HG02973 (cell line): ENCODE data around the gene CCNI2.
A peak's percentile ranks its signal among the peaks of the same experiment; 100 is the strongest.

Experiments used
- ATAC-seq: cut with Tn5 transposase; IDR thresholded peaks from one replicate; pipeline ENCODE4 v1.9.1; 2021; ENCODE audit warnings: moderate library complexity; ENCODE audit not compliant: unreplicated experiment

CCNI2 gene

DNA sequence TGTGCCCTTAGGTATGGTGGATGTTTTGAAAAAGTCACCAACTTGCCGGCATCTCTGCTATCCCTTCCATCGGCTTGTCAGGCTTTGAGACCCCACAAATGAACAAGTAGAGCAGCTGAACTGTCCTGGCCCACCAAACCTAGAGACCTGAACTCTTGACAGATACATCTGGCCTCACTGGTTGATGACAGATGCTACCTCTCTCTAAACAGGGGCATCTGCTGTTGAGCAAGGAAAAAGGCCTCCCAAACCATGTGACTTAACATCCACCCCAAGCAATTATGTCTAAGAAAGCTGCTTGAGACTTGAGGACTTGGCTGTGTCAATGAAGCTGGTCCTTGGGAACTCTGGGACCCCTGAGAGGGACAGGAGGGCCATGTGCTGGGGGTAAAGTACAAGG lies 2.3 kb downstream of the CCNI2 start:
- ATAC-seq = no peak

DNA sequence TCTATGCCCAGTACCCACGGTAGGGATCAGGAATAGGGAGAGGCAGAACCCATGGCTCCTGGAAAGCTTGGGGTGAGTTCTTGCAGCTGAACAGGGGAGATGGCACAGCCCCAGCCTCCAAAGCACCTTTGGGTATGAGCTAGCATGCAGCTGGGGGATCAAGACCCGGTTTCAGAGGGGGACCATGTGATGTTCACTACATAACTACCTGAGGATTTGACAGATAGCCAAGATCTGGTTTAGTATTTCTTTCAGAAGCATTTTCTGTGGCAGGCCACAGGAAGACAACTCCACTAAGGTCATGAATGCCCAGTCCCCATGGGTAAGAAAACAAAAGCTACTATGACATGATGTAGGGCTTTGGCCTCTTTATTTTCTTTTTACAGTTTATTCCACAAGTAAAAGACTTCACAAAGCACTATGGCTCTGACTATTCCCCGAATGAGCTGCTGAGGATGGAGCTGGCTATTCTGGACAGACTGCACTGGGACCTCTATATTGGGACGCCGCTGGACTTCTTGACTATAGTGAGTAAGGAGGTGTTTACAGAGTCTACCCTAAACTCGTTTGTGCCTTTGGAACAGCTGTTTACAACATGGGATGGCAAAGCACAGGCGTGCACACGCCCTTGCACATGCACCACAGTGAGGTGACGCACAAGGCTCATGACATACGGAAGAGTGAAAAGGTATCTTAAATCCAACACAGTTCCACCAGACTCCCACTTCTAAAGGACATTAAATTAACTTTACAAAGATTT lies 3.4 kb downstream of the CCNI2 start:
- ATAC-seq = peak; percentile 37

DNA sequence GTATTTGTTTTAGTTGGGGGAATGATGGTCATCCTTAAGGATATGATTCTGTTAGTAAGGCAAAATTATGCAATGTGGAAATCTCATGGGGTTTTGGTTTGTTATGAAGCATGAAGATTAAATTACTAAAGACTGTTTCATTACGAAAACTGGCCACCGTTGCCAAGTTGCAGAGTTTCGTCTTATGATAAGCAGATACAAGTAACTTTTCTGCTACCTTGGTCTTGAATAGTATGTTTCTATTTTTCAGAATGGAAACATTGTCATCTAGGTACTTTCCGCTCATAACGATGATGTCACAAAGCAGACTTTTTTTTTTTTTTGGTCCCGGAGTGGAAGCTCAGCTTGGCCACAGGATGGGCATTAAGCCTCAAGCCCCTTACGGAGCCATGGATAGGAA lies 4.2 kb downstream of the CCNI2 start:
- ATAC-seq = peak; percentile 46

DNA sequence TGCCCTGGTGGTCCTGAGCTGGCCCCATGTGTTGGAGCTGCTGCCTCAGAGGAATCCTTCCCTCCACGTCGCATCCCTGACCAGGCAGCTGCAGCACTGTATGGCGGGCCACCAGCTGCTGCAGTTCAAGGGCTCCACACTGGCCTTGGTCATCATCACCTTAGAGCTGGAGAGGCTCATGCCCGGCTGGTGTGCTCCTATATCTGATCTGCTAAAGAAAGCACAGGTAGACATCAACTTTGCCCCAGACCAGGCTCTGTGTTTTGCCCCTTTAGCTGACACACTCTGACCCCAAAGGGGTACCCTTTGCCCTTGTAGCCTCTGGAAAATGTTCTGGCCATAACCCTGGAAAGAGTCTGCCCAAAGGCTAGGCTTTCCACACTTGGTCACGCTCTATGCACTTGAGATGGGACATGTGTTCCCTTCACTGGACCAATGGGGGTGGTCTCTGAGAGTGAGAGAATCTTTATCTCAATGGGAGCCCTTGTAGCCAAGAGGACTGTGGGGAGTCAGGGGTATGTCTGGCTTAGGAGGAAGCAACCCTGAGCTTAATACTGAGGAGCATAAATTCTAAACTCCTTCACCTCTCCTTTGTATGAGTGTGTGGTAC lies 4.8 kb downstream of the CCNI2 start:
- ATAC-seq = no peak

DNA sequence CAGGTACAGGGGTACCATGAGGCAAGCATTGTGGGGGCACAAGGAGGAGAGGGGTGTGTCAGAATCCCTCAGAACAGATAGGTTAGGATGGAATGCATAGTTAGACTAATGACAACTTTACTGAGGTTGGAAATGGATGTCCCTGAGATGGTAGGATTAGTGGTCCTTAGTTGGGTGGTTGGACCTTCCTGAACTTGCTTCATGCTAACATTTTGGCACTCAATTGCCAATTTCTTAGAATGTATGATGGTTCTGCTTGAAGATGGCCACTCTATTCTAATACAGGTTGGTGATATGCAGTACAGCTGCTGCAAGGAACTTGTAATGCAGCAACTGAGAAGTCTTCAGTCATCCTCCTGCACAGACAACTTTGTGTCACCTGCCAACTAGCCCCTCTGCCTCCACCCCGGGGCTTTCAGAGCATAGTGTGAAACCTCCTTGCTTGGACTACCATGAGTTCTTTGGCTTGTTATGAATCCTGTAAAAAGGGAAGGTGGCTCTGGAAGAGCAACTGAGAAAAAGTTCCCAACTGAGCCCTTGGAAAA lies 5.4 kb downstream of the CCNI2 start:
- ATAC-seq = no peak

DNA sequence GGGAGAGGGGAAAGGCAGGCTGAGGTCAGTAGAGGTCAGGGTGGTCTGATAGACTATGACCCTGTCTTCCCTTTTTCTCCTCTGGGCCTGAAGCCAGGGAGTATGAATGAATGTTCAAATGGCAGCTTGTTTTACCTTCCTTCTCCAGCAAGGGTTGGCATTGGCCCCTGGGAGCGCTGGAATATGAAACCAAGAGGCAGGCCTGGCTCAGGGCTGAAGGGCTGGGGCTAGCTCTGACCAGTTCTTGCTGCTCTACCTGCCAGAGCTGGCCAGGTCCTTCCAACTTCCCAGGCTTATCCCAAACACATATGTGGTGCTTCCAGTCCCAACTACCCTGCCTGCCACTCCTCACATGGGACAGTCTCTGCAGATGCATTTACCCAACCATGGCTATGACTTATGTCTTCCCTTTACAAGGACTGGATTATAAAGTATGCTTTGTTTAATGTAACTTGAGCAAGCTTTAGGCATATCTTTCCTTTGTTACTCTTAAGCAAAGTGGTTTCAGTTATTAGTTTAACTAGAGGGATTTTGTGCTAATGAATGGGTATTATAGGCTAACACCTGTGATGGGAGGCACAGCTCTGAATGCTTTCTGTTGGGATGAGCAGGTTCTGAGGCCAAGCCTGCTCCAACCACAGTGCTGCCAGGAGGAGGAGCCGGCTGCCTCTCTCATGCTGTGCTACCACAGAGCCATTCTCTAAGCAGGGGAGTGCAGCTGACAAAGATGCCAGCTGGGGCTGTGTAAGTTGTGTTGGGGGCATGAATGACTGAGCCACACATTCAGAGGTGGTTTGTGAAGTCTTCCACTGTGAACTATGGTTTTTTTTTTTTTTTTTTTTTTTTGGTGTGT lies 6.1 kb downstream of the CCNI2 start:
- no peak for ATAC-seq

DNA sequence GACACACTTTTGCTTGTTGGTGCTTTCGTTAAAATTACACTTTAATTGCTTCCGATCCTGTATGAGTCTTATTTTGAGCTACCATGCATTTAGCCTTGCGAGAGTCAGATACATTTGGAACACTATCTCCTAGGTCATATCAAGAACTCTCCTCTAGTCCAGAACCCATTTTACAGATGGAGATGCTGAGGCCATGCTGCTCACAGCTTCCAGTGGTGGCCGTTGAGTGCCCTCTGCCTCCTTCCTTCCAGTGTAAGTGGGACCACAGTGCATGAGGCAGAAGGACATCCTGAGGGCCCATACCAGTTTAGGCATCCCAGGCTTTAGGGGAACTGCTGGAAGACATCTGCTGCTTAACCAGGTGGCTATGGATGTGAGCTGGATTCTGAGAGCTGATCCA lies 6.9 kb downstream of the CCNI2 start:
- no peak for ATAC-seq

DNA sequence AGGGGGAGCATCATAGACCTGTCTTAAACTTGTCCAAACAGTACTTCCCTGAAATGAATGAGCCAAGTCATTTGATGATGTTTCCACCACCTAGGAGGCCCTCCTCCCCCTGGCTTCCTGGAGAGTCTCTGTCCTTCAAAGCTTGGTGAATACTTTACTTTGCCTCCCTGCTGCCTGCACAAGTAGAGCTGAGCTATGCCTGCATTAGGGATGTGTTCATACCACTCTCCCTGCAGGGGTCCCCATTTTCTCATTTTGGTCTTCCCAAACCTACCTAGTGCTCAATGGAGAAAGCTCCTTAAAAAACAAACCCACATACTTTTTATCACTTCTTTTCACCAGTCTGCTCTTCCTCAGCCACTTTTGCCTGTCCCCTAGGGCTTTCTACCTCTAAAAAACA lies 7.7 kb downstream of the CCNI2 start:
- ATAC-seq = no peak

DNA sequence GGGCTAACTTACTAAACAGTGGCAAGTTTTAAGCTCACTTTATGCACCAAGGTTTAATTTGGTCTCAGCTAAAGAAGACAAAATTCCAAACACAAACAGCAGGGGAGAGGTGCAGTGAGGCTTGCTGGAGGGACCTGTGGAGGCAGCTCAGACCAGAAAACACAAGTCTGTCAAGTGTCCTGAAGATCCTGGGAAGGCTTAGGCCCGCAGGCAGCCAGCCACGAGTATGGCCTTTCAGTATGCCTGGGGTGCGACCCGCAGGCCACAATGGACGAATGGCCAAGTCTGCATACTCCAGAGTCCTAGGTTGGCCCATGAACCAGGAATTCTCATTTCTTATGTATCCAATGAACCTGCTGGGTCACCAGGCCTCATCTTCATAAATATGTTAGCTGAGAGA lies 9.3 kb downstream of the CCNI2 start:
- ATAC-seq = no peak

DNA sequence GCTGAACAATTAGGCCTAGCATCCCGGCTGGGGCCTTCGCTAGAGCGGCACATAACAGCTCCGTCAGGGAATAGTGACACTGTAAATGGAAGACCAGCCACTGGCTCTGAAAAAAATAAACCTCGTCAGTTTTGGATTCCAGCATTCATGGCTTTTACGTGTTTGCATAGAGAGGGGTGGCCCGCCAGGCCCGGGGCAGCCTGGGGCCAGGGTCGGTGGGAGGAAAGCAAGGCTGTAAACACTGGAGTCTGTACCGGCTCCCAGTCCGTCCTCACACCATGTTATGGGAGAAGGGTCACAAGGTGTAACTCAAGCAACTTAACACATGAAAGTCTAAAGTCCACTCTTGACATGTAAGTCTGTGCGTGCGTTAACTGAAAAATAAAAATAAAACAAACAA lies 11.2 kb downstream of the CCNI2 start:
- no peak for ATAC-seq

DNA sequence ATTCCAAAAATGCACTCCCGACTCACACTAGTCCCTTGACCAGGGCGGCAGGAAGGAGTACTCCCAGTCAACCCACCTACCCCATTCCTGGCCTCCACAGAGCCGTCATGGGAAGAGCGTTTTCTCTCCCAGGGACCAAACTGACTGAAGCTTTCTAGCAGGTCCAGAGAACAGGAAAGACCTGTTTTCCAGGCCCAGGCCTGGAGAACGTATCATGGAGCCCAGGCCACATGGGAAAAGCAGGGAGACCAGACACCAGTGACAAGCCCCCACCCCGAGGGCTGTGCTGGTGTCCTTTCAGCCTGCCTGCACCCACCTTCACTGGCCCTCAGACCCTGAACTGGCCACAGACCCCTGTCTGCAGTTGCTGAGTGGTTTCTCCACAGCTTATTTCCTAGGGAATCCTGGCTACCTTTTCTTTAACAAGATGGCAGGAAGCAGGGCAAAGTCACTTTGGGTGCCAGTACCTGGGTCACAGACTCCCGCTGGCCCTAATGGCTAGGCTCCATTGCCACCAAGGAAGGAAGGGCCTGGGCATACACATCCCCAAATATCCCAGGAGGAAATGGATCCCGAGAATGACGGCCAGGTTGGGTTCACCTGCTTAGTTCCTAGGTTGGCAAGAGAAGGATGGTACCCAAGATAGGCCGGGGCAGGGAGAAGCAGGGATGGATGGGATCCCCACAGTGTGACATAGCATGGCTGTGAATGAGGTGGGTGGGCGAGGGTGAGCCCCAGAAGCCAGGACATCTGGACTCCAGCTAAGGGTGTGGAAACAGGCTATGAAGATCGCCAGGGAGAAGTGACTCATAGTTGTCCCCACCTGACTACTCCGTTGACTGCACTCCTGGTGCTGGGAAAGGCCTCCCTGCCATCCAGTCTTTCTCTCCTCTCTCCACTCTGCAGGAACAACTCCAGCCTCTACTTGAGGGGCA lies 12.2 kb downstream of the CCNI2 start:
- no peak for ATAC-seq

DNA sequence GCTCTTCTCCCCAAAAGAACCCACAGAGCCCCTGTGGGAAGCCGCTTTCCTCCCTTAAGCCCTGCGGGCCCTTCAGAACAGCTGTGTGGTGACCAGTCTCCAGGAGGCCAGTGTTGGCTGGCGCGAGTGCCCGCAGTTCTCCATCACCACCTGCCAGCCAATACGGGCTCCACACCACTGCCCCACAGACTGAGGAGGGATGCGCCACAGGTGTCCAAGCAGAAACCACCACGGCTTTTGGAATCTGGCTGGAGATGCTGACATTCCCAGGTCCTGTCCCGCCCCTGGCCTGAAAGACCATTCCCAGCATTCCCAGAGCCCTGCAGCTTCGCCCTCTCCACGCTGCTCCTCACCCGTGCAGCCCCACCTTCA lies 12.8 kb downstream of the CCNI2 start:
- no peak for ATAC-seq

DNA sequence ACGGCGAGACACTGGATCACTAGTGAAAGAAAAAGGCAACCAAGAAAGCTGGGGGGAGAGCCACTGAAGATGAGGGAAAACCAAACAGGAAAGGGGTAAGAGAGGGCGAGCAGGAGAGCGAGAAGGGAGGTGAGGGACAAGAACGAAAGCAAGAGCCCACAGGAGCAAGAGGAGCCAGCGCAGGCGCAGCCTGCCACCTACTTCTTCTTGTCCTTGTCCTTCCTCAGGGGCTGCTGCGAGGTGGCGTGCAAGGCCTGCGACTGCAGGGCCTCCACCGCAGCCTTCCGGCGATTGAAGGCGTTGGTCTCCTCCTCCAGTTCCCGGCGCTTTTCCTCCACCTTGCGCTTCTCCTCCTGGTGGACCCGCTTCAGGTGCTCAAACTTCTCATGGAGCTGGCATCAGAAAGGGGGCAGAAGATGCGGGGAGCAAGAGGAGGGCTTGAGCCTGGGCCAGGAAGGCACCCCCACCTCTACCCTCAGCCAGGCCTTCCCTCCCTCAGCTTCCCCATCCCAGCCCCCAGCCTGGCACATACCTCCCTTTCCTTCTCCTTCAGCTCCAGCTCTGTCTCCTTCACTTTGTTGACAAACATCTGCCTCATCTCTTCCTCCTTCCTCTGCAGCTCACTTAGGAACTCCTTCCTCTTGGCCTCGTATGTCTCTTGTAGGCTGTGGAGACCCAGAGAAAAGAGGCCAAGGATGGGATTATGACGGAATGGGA lies 13.5 kb downstream of the CCNI2 start:
- no peak for ATAC-seq

DNA sequence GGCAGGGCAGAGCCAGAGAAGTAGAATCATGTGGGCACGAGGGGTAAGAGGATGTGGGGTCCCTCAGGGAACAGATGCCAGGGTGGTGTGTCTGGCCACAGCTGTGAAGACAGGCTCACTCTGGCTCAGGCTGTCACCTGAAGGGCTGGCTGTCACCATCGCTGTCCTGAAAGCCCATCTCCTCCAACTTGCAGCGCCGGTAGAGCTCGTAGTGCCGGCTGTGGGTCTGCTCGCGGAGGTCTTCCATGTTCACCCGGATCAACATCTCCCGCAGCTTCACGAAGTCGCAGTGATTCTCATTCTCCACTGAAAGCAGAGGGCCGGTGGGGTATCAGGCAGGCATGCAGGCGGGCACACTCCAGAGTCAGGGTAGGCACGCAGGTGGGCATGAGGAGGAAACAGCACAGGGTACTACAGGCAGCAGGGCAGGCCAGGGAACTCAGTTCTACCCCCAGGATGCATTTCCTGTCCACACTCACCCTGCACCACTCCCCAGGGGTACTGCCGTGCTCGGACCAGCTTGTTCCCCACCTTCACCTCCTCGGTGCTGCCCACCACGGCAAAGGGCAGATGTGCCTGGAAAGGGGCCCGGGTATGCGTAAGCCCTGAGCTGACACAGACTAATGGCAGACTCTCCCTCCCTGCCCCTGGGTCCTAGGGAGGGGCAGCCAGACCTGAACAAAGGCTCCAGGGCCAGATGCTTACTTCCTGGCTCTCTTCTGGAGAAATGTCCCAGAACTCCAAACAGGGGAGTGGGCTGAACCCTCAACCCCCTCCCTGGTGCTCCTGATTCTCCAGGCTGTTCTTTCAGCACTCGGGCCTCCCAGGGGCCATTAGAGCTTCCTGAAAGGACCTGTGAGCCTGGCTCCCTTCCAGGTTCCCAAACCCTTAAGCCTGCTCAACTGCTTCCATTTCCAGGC lies 14.4 kb downstream of the CCNI2 start:
- ATAC-seq = no peak

DNA sequence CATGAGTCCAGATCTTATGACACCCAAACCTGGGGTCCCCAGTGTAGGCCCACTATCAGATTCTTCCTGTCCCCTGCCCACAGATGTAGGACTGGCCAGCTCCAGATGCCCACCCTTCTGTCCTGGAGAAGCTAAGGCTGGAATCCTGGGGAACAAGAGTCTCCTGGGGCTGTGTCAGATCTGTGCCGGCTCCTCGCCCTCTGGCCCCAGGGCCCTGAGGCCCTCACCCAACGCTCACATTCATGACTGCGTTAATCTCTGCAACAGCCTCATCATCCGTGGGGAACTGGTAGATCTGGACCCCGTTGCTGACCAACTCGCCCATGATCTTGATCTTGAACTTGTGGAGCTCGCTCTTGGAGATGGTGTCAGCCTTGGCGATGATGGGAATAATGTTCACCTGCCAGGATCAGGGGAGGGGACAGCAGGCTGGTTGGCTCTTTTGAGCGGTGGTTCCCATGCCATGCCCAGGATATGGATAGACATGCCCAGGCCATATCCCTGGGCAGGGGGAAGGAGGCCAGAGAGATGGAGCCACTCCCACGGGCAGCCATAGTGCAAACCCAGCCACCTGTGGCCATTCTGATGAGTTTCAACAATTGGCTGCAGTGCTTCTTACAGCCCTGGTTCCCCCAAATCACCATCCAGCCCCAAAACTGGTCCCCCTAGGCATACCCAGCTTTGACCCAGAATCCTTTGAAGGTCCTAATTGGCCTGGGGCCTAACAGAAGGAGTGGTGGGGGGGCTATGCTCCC lies 15.2 kb downstream of the CCNI2 start:
- no peak for ATAC-seq

DNA sequence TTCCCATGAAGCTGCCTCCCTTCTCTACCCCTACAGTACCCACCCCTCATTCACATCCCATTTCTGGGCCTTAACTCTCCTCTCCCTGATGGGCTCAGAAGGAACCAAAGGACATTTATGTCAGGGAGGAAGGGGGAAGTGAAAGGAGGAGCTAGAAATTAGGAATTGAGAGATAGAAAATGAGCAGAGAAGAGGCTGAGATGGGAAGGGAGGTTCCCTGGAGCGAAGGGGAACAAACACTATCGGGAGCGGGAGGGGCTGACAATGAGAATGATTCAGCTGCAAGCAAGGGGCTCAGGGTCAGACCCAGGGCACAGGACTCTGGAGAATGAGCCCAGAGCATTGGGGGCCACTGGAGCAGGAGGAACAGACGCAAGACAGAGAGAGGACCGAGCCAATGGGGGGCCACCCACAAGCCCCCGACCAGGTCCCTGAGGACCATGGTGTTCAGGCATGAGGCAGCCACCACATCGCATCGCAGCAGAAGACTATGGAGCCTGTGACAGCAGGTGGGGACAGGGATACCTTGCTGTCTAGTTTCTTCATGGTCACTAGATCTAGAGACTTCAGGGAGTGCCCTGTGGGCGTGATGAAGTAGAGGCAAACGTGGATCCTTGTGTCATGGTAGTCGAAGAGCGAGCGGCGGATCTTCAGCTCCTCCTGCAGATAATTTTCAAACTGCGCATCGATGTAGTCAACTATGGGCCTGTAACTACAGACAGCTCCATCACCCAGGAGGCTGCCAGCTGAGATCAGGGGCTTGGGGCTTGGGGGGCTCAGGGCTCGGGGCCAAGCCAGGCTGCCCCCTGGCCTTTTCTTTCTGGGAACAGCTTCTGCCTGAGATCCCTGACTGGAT lies 16.2 kb downstream of the CCNI2 start:
- no peak for ATAC-seq

DNA sequence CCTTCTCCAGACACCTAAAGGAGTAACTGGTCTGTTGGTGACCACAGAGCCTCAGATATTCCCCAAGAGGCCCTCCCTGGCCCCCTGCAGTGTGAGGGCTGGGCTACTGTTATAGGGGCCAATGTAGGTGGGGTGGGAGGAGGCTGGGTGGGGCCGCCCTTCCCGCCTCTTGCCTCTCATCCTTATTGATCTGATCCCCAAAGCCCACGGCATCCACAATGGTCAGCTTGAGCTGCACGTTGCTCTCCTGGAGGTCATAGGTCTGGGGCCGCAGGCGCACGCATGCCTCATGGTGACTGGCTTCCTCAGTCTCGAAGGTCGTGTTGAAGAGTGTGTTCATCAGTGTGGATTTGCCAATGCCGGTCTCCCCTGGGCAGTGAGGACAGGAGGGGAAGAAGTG lies 16.8 kb downstream of the CCNI2 start:
- no peak for ATAC-seq
